IgD-negative memory B cell (primary cell): ENCODE measurements around the gene CCNY. TPM values are rescaled to one million over a fixed set of nuclear protein-coding genes. Genes with fewer than 3 reads are reported as not detected.

Experiments used
- H3K27ac Mint-ChIP-seq, 3 donors: one replicate each; pipeline ENCODE4 v1.8.0; 2020 to 2022; ENCODE audit warnings: mild to moderate bottlenecking in 3 of 3, mixed read lengths in 3 of 3, moderate library complexity in 1 of 3
- H3K27me3 Mint-ChIP-seq: one replicate; pipeline ENCODE4 v1.8.0; 2021; ENCODE audit warnings: mixed read lengths
- H3K36me3 Mint-ChIP-seq: one replicate; pipeline ENCODE4 v1.8.0; 2020; ENCODE audit warnings: mild to moderate bottlenecking, mixed read lengths
- H3K4me1 Mint-ChIP-seq, 3 donors: one replicate each; pipeline ENCODE4 v1.8.0; 2020 to 2022; ENCODE audit warnings: mixed read lengths in 3 of 3, mild to moderate bottlenecking in 1 of 3
- H3K4me3 Mint-ChIP-seq, 4 donors: one replicate each; pipeline ENCODE4 v1.8.0; 2020 to 2022; ENCODE audit warnings: mild to moderate bottlenecking in 4 of 4, mixed read lengths in 4 of 4, moderate library complexity in 3 of 4
- H3K9me3 Mint-ChIP-seq, 3 donors: one replicate each; pipeline ENCODE4 v1.8.0; 2020 to 2021; ENCODE audit warnings: mixed read lengths in 3 of 3, mild to moderate bottlenecking in 1 of 3
- polyA plus RNA-seq: library from polyadenylated mRNA; unstranded; fragments of 300-500 nt; fragmentation: Illumina TruSeq; gene quantifications from one replicate; pipeline ENCODE4 v1.2.3, GENCODE V29; 2021

The CCNY gene
- polyA plus RNA-seq, 1 donor from 2014 or later, result 8.3 TPM

DNA sequence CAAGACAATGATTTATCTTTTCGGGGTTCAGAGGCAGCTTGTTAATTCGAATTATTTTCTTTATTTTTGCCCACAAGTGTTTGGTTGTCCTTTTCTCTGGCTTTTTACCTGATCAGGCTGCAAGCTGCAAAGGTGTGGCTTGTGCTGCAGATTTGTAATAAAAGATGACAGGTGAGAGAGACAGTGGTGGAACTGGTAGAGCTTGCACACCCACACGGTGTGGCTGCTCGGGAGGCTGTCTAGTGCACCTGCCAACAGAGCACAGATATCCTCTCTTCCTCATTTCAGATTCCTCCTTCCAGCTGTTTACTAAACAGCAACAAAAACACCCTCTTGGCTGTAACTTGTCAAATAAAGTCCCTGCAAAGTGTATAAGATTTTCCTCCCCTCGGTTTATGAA is 278.0 kb downstream of the CCNY start:
- no peaks in the 10 kb centered on the region for H3K36me3 Mint-ChIP-seq
- peak overlapping the region in 1 of 3 donors; percentile 86 for H3K27ac Mint-ChIP-seq

More for the DNA sequence above, 278.0 kb downstream of the CCNY start:
- Mint-ChIP-seq H3K4me1 (no peaks in the 10 kb centered on the region), H3K4me3 (no peak overlapping the region), H3K9me3 (peaks cover 0 to 10% (median 6%) of the 10 kb centered on the region in 3 donors), H3K27me3 (peaks cover 6% of the 10 kb centered on the region)

Other genes starting within 250 kb of the CCNY start
- gene CUL2, start 246.2 kb upstream of the CCNY start, polyA plus RNA-seq, result 21.8 TPM
- gene CREM, start 209.7 kb upstream of the CCNY start, polyA plus RNA-seq, result 18.5 TPM